CD4-positive, CD25-positive, alpha-beta regulatory T cell (primary cell): Measurements from ENCODE around the gene PFN4. TPM values are rescaled to one million over a fixed set of nuclear protein-coding genes. Genes with fewer than 3 reads are reported as not detected.

Source experiments
- ATAC-seq, 2 donors: fragments of 150-1000 bp; cut with Tn5 transposase; one replicate each; pipeline ENCODE4 v1.10.0; 2021; ENCODE audit warnings: low read depth in 2 of 2, moderate number of reproducible peaks in 2 of 2, moderate library complexity in 1 of 2
- DNase-seq, 3 donors: peaks; one replicate each; pipeline versions ENCODE4 v3.0.0 to v3.0.0-alpha.2; 2012 to 2022; ENCODE audit warnings: mixed read lengths in 1 of 3
- H3K27ac ChIP-seq: one replicate; pipeline ENCODE4 v1.7.0; 2013; ENCODE audit warnings: mild to moderate bottlenecking, low read length; ENCODE audit not compliant: insufficient read depth, poor library complexity, severe bottlenecking
- H3K27me3 ChIP-seq: one replicate; pipeline ENCODE4 v1.7.0; 2013; ENCODE audit warnings: low read length; ENCODE audit not compliant: control insufficient read depth, insufficient read depth
- H3K36me3 ChIP-seq: one replicate; pipeline ENCODE4 v1.7.0; 2013; ENCODE audit warnings: mild to moderate bottlenecking, low read length, moderate library complexity; ENCODE audit not compliant: control insufficient read depth, insufficient read depth
- H3K4me1 ChIP-seq: 2 replicates; pipeline ENCODE4 v1.7.0; 2013; ENCODE audit warnings: mild to moderate bottlenecking, low read length; ENCODE audit not compliant: insufficient read depth, control insufficient read depth, poor library complexity, severe bottlenecking
- H3K4me3 ChIP-seq: one replicate; pipeline ENCODE4 v1.7.0; 2013; ENCODE audit warnings: low read depth, mild to moderate bottlenecking, low read length, moderate library complexity
- H3K9me3 ChIP-seq, 2 experiments: 1 replicate in 1 of 2; 2 replicates in 1 of 2; pipeline ENCODE4 v1.7.0; 2013; ENCODE audit warnings: low read length in 2 of 2, mild to moderate bottlenecking in 1 of 2, moderate library complexity in 1 of 2; ENCODE audit not compliant: control insufficient read depth in 2 of 2
- H3K27ac Mint-ChIP-seq, 3 donors: one replicate each; pipeline ENCODE4 v1.8.0; 2020 to 2022; ENCODE audit warnings: mild to moderate bottlenecking in 3 of 3, mixed read lengths in 3 of 3, moderate library complexity in 2 of 3
- H3K27me3 Mint-ChIP-seq: one replicate; pipeline ENCODE4 v1.8.0; 2022; ENCODE audit warnings: mild to moderate bottlenecking, mixed read lengths
- H3K36me3 Mint-ChIP-seq: one replicate; pipeline ENCODE4 v1.8.0; 2020; ENCODE audit warnings: mixed read lengths
- H3K4me1 Mint-ChIP-seq, 4 donors: one replicate each; pipeline ENCODE4 v1.8.0; 2020 to 2022; ENCODE audit warnings: mixed read lengths in 4 of 4, mild to moderate bottlenecking in 1 of 4
- H3K4me3 Mint-ChIP-seq, 4 donors: one replicate each; pipeline ENCODE4 v1.8.0; 2020 to 2022; ENCODE audit warnings: mild to moderate bottlenecking in 4 of 4, mixed read lengths in 4 of 4, moderate library complexity in 3 of 4
- H3K9me3 Mint-ChIP-seq, 7 donors: one replicate each; pipeline ENCODE4 v1.8.0; 2020 to 2022; ENCODE audit warnings: mixed read lengths in 7 of 7, mild to moderate bottlenecking in 3 of 7, moderate library complexity in 2 of 7
- polyA plus RNA-seq, 4 donors: library from polyadenylated mRNA; unstranded; fragments of 300-500 nt; fragmentation: Illumina TruSeq; gene quantifications; one replicate each; pipeline ENCODE4 v1.2.3, GENCODE V29; 2021
- total RNA-seq: library from RNA; stranded (reverse); gene quantifications from one replicate; pipeline ENCODE4 v1.2.3, GENCODE V29; 2022

PFN4 gene
- total and polyA plus RNA-seq, 5 donors from 2014 or later, result not detected

DNA sequence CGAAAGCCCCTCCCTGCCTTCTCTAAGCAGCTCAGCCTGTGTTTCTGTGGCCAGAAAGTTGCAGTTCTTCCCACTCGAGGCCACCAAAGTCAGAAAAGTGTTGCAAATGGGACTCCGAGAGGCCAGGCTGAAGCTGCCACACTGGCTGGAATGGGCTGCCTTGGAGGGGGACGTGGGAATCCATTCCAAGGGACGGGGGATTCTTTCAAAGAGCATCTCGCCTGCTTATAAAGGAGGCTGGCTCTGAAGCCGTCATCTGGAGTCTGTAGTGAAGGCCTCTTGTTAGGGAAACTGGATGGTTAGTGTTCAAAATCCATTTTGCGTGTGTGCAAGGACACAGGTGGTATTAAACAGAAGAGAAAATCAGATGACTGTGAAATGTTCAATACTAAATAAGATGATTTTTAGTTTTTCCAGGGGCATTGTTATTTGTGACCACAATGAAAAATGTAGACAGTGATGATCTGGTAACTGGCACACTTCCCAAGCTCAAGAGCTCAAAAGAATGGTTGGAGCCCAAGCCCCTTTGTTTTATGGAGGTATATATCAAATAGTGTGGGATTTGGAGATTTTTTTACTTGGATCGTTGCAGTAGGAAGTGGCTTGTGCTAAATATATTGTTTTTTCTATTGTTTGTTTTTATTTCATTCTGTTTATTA lies 917 bp upstream of the PFN4 start:
- no peaks in the 10 kb centered on the region for H3K9me3 ChIP-seq
- no peaks in the 10 kb centered on the region for H3K9me3 Mint-ChIP-seq
- peaks cover 4% of the 10 kb centered on the region for H3K27me3 Mint-ChIP-seq
- H3K4me1 ChIP-seq, result peaks cover 6% of the 10 kb centered on the region
- no peak for DNase-seq
- H3K27ac ChIP-seq, result no peak overlapping the region
- peak overlapping the region; percentile 11 to 40 (median 37) for H3K27ac Mint-ChIP-seq
- peaks cover 7 to 24% (median 16%) of the 10 kb centered on the region in 4 donors for H3K4me1 Mint-ChIP-seq
- no peak for ATAC-seq
- no peaks in the 10 kb centered on the region for H3K36me3 Mint-ChIP-seq
- peak overlapping the region; percentile 70 to 92 (median 80) for H3K4me3 Mint-ChIP-seq
- peak overlapping the region; percentile 68 for H3K4me3 ChIP-seq
- H3K27me3 ChIP-seq, result no peaks in the 10 kb centered on the region
- no peaks in the 10 kb centered on the region for H3K36me3 ChIP-seq

DNA sequence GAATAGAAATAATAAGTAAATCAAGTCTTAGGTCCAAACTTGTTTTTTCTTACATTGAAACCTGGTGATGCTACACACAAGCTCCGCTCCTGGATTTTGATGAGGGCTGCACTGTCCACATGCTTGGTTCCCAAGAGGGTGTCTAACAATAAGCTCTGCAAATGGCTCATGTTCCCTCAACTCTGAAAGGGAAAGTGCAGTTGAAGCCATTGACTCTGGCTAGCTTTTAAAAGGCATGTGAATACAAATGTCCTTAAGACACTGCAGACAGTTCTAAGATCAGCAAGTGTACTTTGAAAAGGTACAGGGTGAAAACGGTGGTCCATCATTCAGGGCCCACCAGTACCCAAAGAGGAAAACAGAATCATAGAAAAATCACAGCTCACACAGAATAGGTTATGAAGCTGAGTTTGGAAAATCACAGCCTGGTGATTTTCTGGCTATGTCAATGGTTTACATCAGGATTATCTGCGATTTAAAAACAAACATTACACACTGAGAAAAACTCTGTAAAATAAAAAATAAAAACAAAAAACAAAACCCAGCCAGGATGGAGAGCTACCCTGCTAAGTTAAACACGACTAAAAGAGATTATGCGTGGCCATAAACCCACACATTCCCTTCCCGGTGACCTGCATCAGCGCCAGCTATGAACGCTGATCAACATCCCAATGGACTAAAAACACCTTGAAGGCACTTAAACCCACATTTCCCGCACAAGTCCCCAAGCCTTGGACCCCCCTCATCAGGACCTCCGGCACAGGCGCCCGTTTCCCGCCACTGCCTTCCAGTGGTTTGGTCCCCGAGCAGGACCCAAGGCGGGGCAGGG lies 554 bp downstream of the PFN4 start:
- DNase-seq, result peak in 1 of 3 donors; percentile 16

DNA sequence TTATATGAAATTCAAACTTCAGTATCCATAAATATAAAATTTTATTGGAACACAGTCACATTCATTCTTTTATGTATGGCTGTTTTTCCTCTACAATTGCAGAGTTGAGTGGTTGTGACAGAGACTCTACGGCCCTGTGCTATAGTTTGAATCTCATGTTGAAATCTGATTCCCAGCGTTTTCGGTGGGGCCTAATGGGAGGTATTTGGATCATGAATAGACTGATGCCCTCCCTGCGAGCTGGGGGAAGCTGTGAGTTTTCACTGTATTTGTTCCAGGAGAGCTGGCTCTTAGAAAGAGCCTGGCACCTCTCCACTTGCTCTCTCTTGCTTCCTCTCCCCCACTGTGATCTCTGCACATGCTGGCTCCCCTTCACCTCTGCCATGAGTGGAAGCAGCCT lies 1.7 kb downstream of the PFN4 start:
- Mint-ChIP-seq H3K36me3 (no peaks in the 10 kb centered on the region), H3K27me3 (peaks cover 4% of the 10 kb centered on the region), H3K4me1 (peaks cover 12 to 24% (median 16%) of the 10 kb centered on the region in 4 donors), H3K27ac (no peak overlapping the region), H3K4me3 (peak overlapping the region in 2 of 4 donors; percentile 15 to 45), H3K9me3 (no peaks in the 10 kb centered on the region)
- Histone ChIP-seq H3K4me3 (no peak overlapping the region), H3K9me3 (no peaks in the 10 kb centered on the region), H3K27ac (no peak overlapping the region), H3K36me3 (no peaks in the 10 kb centered on the region), H3K27me3 (no peaks in the 10 kb centered on the region), H3K4me1 (peaks cover 6% of the 10 kb centered on the region)
- ATAC-seq (no peak), DNase-seq (no peak)

More for the DNA sequence above, 554 bp downstream of the PFN4 start:
- peaks cover 6% of the 10 kb centered on the region for H3K4me1 ChIP-seq
- no peak for ATAC-seq
- H3K36me3 ChIP-seq, result no peaks in the 10 kb centered on the region
- H3K9me3 ChIP-seq, result no peaks in the 10 kb centered on the region
- peak overlapping the region in 1 of 3 donors; percentile 55 for H3K27ac Mint-ChIP-seq
- H3K4me3 Mint-ChIP-seq, result peak overlapping the region; percentile 85 to 94 (median 86)
- H3K27me3 ChIP-seq, result no peaks in the 10 kb centered on the region
- peaks cover 12 to 24% (median 16%) of the 10 kb centered on the region in 4 donors for H3K4me1 Mint-ChIP-seq
- H3K27me3 Mint-ChIP-seq, result peaks cover 4% of the 10 kb centered on the region
- H3K36me3 Mint-ChIP-seq, result no peaks in the 10 kb centered on the region
- H3K9me3 Mint-ChIP-seq, result no peaks in the 10 kb centered on the region
- no peak overlapping the region for H3K27ac ChIP-seq
- H3K4me3 ChIP-seq, result peak overlapping the region; percentile 62

DNA sequence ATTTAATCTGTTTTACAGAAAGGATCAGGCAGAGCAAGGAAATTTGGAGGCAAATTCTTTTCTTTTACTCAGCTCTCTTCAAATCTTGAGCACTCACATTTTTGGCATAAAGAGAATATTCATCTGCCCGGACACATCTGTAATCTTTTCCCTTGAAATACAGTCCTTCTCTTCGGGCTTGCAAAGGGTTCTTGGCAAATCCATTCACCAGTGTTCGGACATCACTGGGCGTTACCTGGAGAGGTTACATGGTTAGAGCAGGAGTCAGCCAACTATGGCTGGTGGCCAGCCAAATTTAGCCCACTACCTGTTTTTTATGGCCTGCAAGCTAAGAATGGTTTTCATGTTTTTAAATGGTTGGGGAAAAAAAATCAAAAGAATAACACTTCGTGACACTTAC lies 2.1 kb downstream of the PFN4 start:
- H3K4me1 Mint-ChIP-seq, result peaks cover 12 to 23% (median 15%) of the 10 kb centered on the region in 4 donors
- H3K27me3 ChIP-seq, result no peaks in the 10 kb centered on the region
- H3K27ac ChIP-seq, result no peak overlapping the region
- H3K9me3 ChIP-seq, result no peaks in the 10 kb centered on the region
- H3K4me3 ChIP-seq, result no peak overlapping the region
- H3K9me3 Mint-ChIP-seq, result no peaks in the 10 kb centered on the region
- no peak overlapping the region for H3K27ac Mint-ChIP-seq
- peak overlapping the region in 3 of 4 donors; percentile 10 to 45 (median 15) for H3K4me3 Mint-ChIP-seq
- H3K27me3 Mint-ChIP-seq, result peaks cover 4% of the 10 kb centered on the region
- no peak for DNase-seq
- H3K4me1 ChIP-seq, result peaks cover 6% of the 10 kb centered on the region
- no peak for ATAC-seq
- no peaks in the 10 kb centered on the region for H3K36me3 ChIP-seq
- H3K36me3 Mint-ChIP-seq, result no peaks in the 10 kb centered on the region

DNA sequence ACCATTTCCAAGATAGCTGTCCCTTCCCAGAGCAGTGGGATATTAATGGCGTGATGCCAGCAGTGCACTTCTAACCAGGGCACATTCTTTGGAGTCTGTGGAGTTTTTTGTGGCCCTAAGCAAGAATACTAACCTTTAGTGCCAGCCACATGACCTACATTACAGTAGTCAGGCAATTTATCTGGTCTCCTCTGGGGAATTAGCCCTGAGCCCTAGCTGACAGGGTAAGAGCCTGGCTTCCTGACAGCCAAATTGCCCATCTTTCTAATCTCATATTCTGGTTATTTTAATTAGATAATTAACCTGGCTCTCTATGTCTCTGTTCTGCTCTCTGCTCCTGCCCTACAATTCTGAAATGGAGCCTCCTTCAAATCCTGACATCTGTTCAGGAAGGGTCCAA lies 5.2 kb downstream of the PFN4 start:
- no peaks in the 10 kb centered on the region for H3K9me3 ChIP-seq
- no peaks in the 10 kb centered on the region for H3K27me3 Mint-ChIP-seq
- peaks cover 10% of the 10 kb centered on the region for H3K36me3 Mint-ChIP-seq
- no peak overlapping the region for H3K4me3 Mint-ChIP-seq
- ATAC-seq, result no peak
- H3K36me3 ChIP-seq, result no peaks in the 10 kb centered on the region
- DNase-seq, result no peak
- no peaks in the 10 kb centered on the region for H3K27me3 ChIP-seq
- no peaks in the 10 kb centered on the region for H3K4me1 ChIP-seq
- H3K27ac ChIP-seq, result no peak overlapping the region
- H3K4me1 Mint-ChIP-seq, result peaks cover 4 to 6% (median 5%) of the 10 kb centered on the region in 4 donors
- no peaks in the 10 kb centered on the region for H3K9me3 Mint-ChIP-seq
- H3K27ac Mint-ChIP-seq, result no peak overlapping the region
- no peak overlapping the region for H3K4me3 ChIP-seq

DNA sequence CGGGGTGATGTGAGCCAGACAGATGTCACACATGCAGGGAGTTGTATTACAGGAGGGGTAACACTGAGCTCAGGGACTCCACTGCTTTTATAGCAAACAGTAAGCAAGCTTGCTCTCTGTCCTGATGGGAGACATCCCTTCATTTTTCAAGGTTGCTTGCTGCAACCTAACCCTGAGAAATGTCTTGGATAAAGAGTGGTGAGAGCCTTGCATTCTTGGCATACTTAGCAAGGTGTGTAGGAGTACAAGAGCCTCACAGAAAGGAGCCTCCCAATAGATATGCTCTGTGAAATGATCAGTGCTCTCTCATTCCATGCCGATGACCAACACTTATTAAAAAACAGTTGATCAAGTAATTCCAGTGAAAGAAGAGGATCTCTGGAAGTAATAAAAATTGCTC lies 8.1 kb downstream of the PFN4 start:
- Mint-ChIP-seq H3K27ac (no peak overlapping the region), H3K36me3 (peaks cover 10% of the 10 kb centered on the region), H3K27me3 (no peaks in the 10 kb centered on the region), H3K4me3 (no peak overlapping the region), H3K9me3 (peaks cover 0 to 2% (median 0%) of the 10 kb centered on the region in 7 donors), H3K4me1 (peaks cover 0 to 5% (median 0%) of the 10 kb centered on the region in 4 donors)
- Histone ChIP-seq H3K36me3 (no peaks in the 10 kb centered on the region), H3K27me3 (no peaks in the 10 kb centered on the region), H3K4me1 (no peaks in the 10 kb centered on the region), H3K4me3 (no peak overlapping the region), H3K27ac (no peak overlapping the region), H3K9me3 (no peaks in the 10 kb centered on the region)
- DNase-seq, result no peak
- no peak for ATAC-seq

DNA sequence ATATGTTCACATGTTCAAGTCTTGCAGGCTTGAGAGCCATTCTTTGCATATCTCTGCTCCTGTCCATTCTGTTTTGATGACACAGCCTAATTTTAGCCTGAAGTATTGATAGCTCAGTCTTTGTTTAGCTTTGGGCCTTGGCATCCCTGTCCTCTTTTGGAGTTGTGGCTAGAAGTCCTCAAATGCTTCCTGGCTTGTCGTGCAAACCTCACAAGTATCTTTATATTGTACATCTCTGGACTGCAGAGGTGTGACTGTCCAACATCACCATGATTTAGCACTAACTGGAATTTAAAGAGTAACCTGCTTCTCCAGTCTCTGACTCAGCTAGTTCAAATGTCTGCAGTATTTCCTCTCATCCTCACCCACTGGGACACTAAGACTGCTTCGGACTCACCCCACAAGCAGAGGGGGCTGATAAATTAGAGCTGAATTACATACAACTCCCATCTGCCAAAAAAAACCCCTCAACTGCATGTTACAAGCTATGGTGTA lies 11.7 kb downstream of the PFN4 start:
- H3K27ac Mint-ChIP-seq, result no peak overlapping the region

More for the DNA sequence above, 11.7 kb downstream of the PFN4 start:
- H3K4me3 Mint-ChIP-seq, result no peak overlapping the region
- H3K36me3 ChIP-seq, result no peaks in the 10 kb centered on the region
- H3K4me1 Mint-ChIP-seq, result peaks cover 0 to 4% (median 0%) of the 10 kb centered on the region in 4 donors
- H3K27me3 ChIP-seq, result no peaks in the 10 kb centered on the region
- DNase-seq (no peak), ATAC-seq (no peak)
- peaks cover 3 to 4% of the 10 kb centered on the region in 2 experiments for H3K9me3 ChIP-seq
- H3K27me3 Mint-ChIP-seq, result peaks cover 4% of the 10 kb centered on the region
- no peaks in the 10 kb centered on the region for H3K4me1 ChIP-seq
- peaks cover 20% of the 10 kb centered on the region for H3K36me3 Mint-ChIP-seq
- peaks cover 3 to 26% (median 10%) of the 10 kb centered on the region in 7 donors for H3K9me3 Mint-ChIP-seq
- H3K4me3 ChIP-seq, result no peak overlapping the region
- no peak overlapping the region for H3K27ac ChIP-seq
